ENCODE results near the gene TMEM132D.

DNA sequence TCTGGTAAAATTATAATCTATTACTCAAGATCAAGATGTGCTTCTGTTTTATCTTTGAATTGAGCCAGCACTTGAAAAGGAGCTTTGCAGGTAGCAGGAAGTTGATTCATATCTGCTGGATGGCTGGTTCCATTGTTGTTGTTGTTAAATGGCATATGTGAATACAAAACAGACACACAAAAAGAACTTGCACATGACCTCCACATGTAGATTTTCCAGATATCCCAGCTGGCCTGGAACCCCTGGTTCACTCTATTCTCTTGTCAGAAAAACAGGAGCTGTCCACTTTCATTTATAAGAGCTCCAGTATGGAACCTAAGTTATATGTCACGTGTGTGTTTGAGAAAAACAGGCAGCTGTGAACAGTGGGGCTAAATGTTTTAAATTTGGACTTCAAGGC is 273.9 kb downstream of the TMEM132D start:
- TF ChIP-seq GATA2 (IDR thresholded peaks at IDR 0.05; ENCODE audit: low read depth, low read length) (peak; percentile 29; the same call in 1 of the 2 replicates), GATA3 (IDR thresholded peaks at IDR 0.05; ENCODE audit: low read depth, low read length) (0 out of 2 replicates have a peak, but pooled peaks have one; percentile 26)
